ENCODE measurements around the gene BCAS1.

BCAS1 gene

GRCh38 chr20:54040531-54040930 lies 29.9 kb downstream of the BCAS1 start:
- no peak for TF ChIP-seq YY1 (IDR thresholded peaks at IDR 0.05; ENCODE audit: insufficient read depth, insufficient read length)
- TF ChIP-seq ZNF274 (IDR thresholded peaks at IDR 0.05; ENCODE audit: low read depth, low read length), result no peak
- TF ChIP-seq SUZ12 (IDR thresholded peaks at IDR 0.05; ENCODE audit: extremely low read depth, insufficient read depth, insufficient read length), result no peak
- Histone ChIP-seq H3K4me1 (ENCODE audit: insufficient read depth, insufficient read length) (no peaks in the 10 kb centered on the region), H3K9ac (ENCODE audit: insufficient read length, low read depth) (no peak overlapping the region), H3K4me3 (ENCODE audit: insufficient read length, low read depth) (no peak overlapping the region), H3K36me3 (ENCODE audit: insufficient read depth, insufficient read length, low read length) (no peaks in the 10 kb centered on the region), H3K9me3 (ENCODE audit: insufficient read depth, low read length) (peaks cover 6% of the 10 kb centered on the region; the same call in 1 of the 2 replicates), H3K27me3 (ENCODE audit: insufficient read depth, insufficient read length) (no peaks in the 10 kb centered on the region)
- no peak for DNase-seq (ENCODE audit: low read depth, low spot score)

- no peaks in the 10 kb centered on the region for H3K36me3 ChIP-seq (ENCODE audit: insufficient read depth, insufficient read length, low read length)
- H3K27me3 ChIP-seq (ENCODE audit: insufficient read depth, insufficient read length), result no peaks in the 10 kb centered on the region
- H3K9ac ChIP-seq (ENCODE audit: insufficient read length, low read depth), result no peak overlapping the region
- H3K4me3 ChIP-seq (ENCODE audit: insufficient read length, low read depth), result no peak overlapping the region
- no peak for TF ChIP-seq SUZ12 (IDR thresholded peaks at IDR 0.05; ENCODE audit: extremely low read depth, insufficient read depth, insufficient read length)
- DNase-seq (ENCODE audit: low read depth, low spot score), result no peak
- no peaks in the 10 kb centered on the region for H3K4me1 ChIP-seq (ENCODE audit: insufficient read depth, insufficient read length)
- H3K9me3 ChIP-seq (ENCODE audit: insufficient read depth, low read length), result peaks cover 6% of the 10 kb centered on the region; the same call in 1 of the 2 replicates
Measured at GRCh38 chr20:54038961-54039360, 31.4 kb downstream of the BCAS1 start.

- Histone ChIP-seq H3K9me3 (ENCODE audit: insufficient read depth, low read length) (peaks cover 6% of the 10 kb centered on the region; the same call in 1 of the 2 replicates), H3K4me3 (ENCODE audit: insufficient read length, low read depth) (no peak overlapping the region), H3K27me3 (ENCODE audit: insufficient read depth, insufficient read length) (no peaks in the 10 kb centered on the region), H3K36me3 (ENCODE audit: insufficient read depth, insufficient read length, low read length) (no peaks in the 10 kb centered on the region), H3K4me1 (ENCODE audit: insufficient read depth, insufficient read length) (no peaks in the 10 kb centered on the region), H3K9ac (ENCODE audit: insufficient read length, low read depth) (no peak overlapping the region)
- DNase-seq (ENCODE audit: low read depth, low spot score), result no peak
- no peak for TF ChIP-seq ZNF274 (IDR thresholded peaks at IDR 0.05; ENCODE audit: low read depth, low read length)
- TF ChIP-seq YY1 (IDR thresholded peaks at IDR 0.05; ENCODE audit: insufficient read depth, insufficient read length), result no peak
- no peak for TF ChIP-seq SUZ12 (IDR thresholded peaks at IDR 0.05; ENCODE audit: extremely low read depth, insufficient read depth, insufficient read length)
Measured at GRCh38 chr20:54037525-54037924, 32.9 kb downstream of the BCAS1 start.

GRCh38 chr20:54029643-54030042 lies 40.8 kb downstream of the BCAS1 start:
- no peaks in the 10 kb centered on the region for H3K36me3 ChIP-seq (ENCODE audit: insufficient read depth, insufficient read length, low read length)
- no peaks in the 10 kb centered on the region for H3K4me1 ChIP-seq (ENCODE audit: insufficient read depth, insufficient read length)
- H3K27me3 ChIP-seq (ENCODE audit: insufficient read depth, insufficient read length), result no peaks in the 10 kb centered on the region
- TF ChIP-seq SUZ12 (IDR thresholded peaks at IDR 0.05; ENCODE audit: extremely low read depth, insufficient read depth, insufficient read length) (no peak), ZNF274 (IDR thresholded peaks at IDR 0.05; ENCODE audit: low read depth, low read length) (no peak), YY1 (IDR thresholded peaks at IDR 0.05; ENCODE audit: insufficient read depth, insufficient read length) (no peak)
- H3K4me3 ChIP-seq (ENCODE audit: insufficient read length, low read depth), result no peak overlapping the region
- DNase-seq (ENCODE audit: low read depth, low spot score), result no peak
- no peak overlapping the region for H3K9ac ChIP-seq (ENCODE audit: insufficient read length, low read depth)
- H3K9me3 ChIP-seq (ENCODE audit: insufficient read depth, low read length), result no peaks in the 10 kb centered on the region

GRCh38 chr20:54029176-54029575 lies 41.2 kb downstream of the BCAS1 start:
- no peak overlapping the region for H3K9ac ChIP-seq (ENCODE audit: insufficient read length, low read depth)
- DNase-seq (ENCODE audit: low read depth, low spot score), result no peak

GRCh38 chr20:54028276-54029011 lies 42.0 kb downstream of the BCAS1 start:
- no peak for TF ChIP-seq YY1 (IDR thresholded peaks at IDR 0.05; ENCODE audit: insufficient read depth, insufficient read length)
- TF ChIP-seq SUZ12 (IDR thresholded peaks at IDR 0.05; ENCODE audit: extremely low read depth, insufficient read depth, insufficient read length), result no peak
- TF ChIP-seq ZNF274 (IDR thresholded peaks at IDR 0.05; ENCODE audit: low read depth, low read length), result no peak
- Histone ChIP-seq H3K9me3 (ENCODE audit: insufficient read depth, low read length) (no peaks in the 10 kb centered on the region), H3K4me3 (ENCODE audit: insufficient read length, low read depth) (no peak overlapping the region), H3K36me3 (ENCODE audit: insufficient read depth, insufficient read length, low read length) (no peaks in the 10 kb centered on the region), H3K4me1 (ENCODE audit: insufficient read depth, insufficient read length) (no peaks in the 10 kb centered on the region), H3K9ac (ENCODE audit: insufficient read length, low read depth) (no peak overlapping the region), H3K27me3 (ENCODE audit: insufficient read depth, insufficient read length) (no peaks in the 10 kb centered on the region)
- no peak for DNase-seq (ENCODE audit: low read depth, low spot score)

More at GRCh38 chr20:54029176-54029575, 41.2 kb downstream of the BCAS1 start:
- Histone ChIP-seq H3K4me1 (ENCODE audit: insufficient read depth, insufficient read length) (no peaks in the 10 kb centered on the region), H3K4me3 (ENCODE audit: insufficient read length, low read depth) (no peak overlapping the region), H3K9me3 (ENCODE audit: insufficient read depth, low read length) (no peaks in the 10 kb centered on the region), H3K27me3 (ENCODE audit: insufficient read depth, insufficient read length) (no peaks in the 10 kb centered on the region), H3K36me3 (ENCODE audit: insufficient read depth, insufficient read length, low read length) (no peaks in the 10 kb centered on the region)
- TF ChIP-seq YY1 (IDR thresholded peaks at IDR 0.05; ENCODE audit: insufficient read depth, insufficient read length) (no peak), ZNF274 (IDR thresholded peaks at IDR 0.05; ENCODE audit: low read depth, low read length) (no peak), SUZ12 (IDR thresholded peaks at IDR 0.05; ENCODE audit: extremely low read depth, insufficient read depth, insufficient read length) (no peak)

- TF ChIP-seq YY1 (IDR thresholded peaks at IDR 0.05; ENCODE audit: insufficient read depth, insufficient read length), result no peak
- TF ChIP-seq ZNF274 (IDR thresholded peaks at IDR 0.05; ENCODE audit: low read depth, low read length), result no peak
- TF ChIP-seq SUZ12 (IDR thresholded peaks at IDR 0.05; ENCODE audit: extremely low read depth, insufficient read depth, insufficient read length), result no peak
- Histone ChIP-seq H3K36me3 (ENCODE audit: insufficient read depth, insufficient read length, low read length) (no peaks in the 10 kb centered on the region), H3K9me3 (ENCODE audit: insufficient read depth, low read length) (no peaks in the 10 kb centered on the region), H3K4me3 (ENCODE audit: insufficient read length, low read depth) (no peak overlapping the region), H3K4me1 (ENCODE audit: insufficient read depth, insufficient read length) (no peaks in the 10 kb centered on the region), H3K9ac (ENCODE audit: insufficient read length, low read depth) (no peak overlapping the region), H3K27me3 (ENCODE audit: insufficient read depth, insufficient read length) (no peaks in the 10 kb centered on the region)
- no peak for DNase-seq (ENCODE audit: low read depth, low spot score)
Measured at GRCh38 chr20:54027704-54028103, 42.7 kb downstream of the BCAS1 start.

All from NT2/D1 (cell line).